Activated CD4-positive, CD25-positive, alpha-beta regulatory T cell treated with anti-CD3 and anti-CD28 coated beads, Interleukin-2, amount 50 U/mL, for 24 hours (primary cell): ENCODE measurements around the gene EIF6.
A peak's percentile ranks its signal among the peaks of the same experiment; 100 is the strongest.
"Not testable (repeated sequence)": the region's sequence is repeated elsewhere in the genome, so short reads cannot be mapped to it uniquely, and the experiment has no call there.

ENCODE experiments used
- ATAC-seq, 2 donors: fragments of 150-1000 bp; cut with Tn5 transposase; one replicate each; pipeline ENCODE4 v1.10.0; 2021; ENCODE audit warnings: mild to moderate bottlenecking in 1 of 2, moderate library complexity in 1 of 2

Gene EIF6

GRCh38 chr20:35284267-35284991 is at the start of gene EIF6:
EIF6 (minus strand) TSS chr20:35284772; CDS start chr20:35284487, 285 bp downstream.
- peak; percentile 91 for ATAC-seq

GRCh38 chr20:35333606-35334005 is 49.0 kb upstream of the EIF6 start:
- ATAC-seq = no peak

GRCh38 chr20:35332540-35333200 is 48.1 kb upstream of the EIF6 start:
- no peak for ATAC-seq

- peak; percentile 77 to 81 for ATAC-seq
These were observed 45.0 kb upstream of the EIF6 start for GRCh38 chr20:35329435-35330139.

- no peak for ATAC-seq
These were observed 44.1 kb upstream of the EIF6 start for GRCh38 chr20:35328689-35329088.

GRCh38 chr20:35328095-35328685 is 43.6 kb upstream of the EIF6 start:
- ATAC-seq = peak; percentile 32 to 58

GRCh38 chr20:35327074-35327976 is 42.8 kb upstream of the EIF6 start:
- ATAC-seq = no peak

GRCh38 chr20:35326740-35327073 is 42.1 kb upstream of the EIF6 start:
- no peak for ATAC-seq

GRCh38 chr20:35326021-35326739 is 41.6 kb upstream of the EIF6 start:
- ATAC-seq = no peak

- no peak for ATAC-seq
These were observed 40.8 kb upstream of the EIF6 start for GRCh38 chr20:35325401-35325800.

GRCh38 chr20:35320396-35321126 is 36.0 kb upstream of the EIF6 start:
- no peak for ATAC-seq

- ATAC-seq = no peak
These were observed 35.3 kb upstream of the EIF6 start for GRCh38 chr20:35319871-35320197.

- peak in 1 of 2 donors; percentile 58 for ATAC-seq
These were observed 34.8 kb upstream of the EIF6 start for GRCh38 chr20:35319192-35319870.

GRCh38 chr20:35318502-35319157 is 34.1 kb upstream of the EIF6 start:
- peak in 1 of 2 donors; percentile 26 for ATAC-seq

GRCh38 chr20:35317416-35318210 is 33.0 kb upstream of the EIF6 start:
- no peak for ATAC-seq

GRCh38 chr20:35316086-35316485 is 31.5 kb upstream of the EIF6 start:
- no peak for ATAC-seq

- ATAC-seq = not testable (repeated sequence)
These were observed 31.1 kb upstream of the EIF6 start for GRCh38 chr20:35315632-35316020.

- no peak for ATAC-seq
These were observed 30.5 kb upstream of the EIF6 start for GRCh38 chr20:35314816-35315631.
